AG04450 (cell line): ENCODE data around the gene DOK6. TPM values are rescaled to one million over a fixed set of nuclear protein-coding genes. Genes with fewer than 3 reads are reported as not detected.
"Not testable (repeated sequence)": the region's sequence is repeated elsewhere in the genome, so short reads cannot be mapped to it uniquely, and the experiment has no call there.

Experiments
- CTCF ChIA-PET: fragments of 300-600, 350-600 bp; formaldehyde crosslinking; extraction: SDS; loops from one replicate; lab custom pipeline; 2022; ENCODE audit warnings: antibody characterized with exemption, inconsistent platforms; lab: Charles Lee
- POLR2A ChIA-PET: fragments of 350-600 bp; formaldehyde crosslinking; extraction: SDS; loops from one replicate; lab custom pipeline; 2021; ENCODE audit warnings: antibody characterized with exemption, inconsistent platforms; lab: Yijun Ruan, JAX
- DNase-seq: peaks from one replicate; pipeline ENCODE4 v3.0.0-alpha.2; 2011; ENCODE audit warnings: low read depth, low spot score
- H3K27ac ChIP-seq: one replicate; pipeline ENCODE4 v1.5.1; 2012; ENCODE audit warnings: low read depth, low read length, control low read depth
- H3K27me3 ChIP-seq: one replicate; pipeline ENCODE4 v1.6.0; 2012; ENCODE audit warnings: low read length; ENCODE audit not compliant: control insufficient read depth, insufficient read depth
- H3K4me3 ChIP-seq: 2 replicates; pipeline ENCODE4 v1.5.1; 2011; ENCODE audit warnings: mild to moderate bottlenecking, low read depth, low read length, control low read depth
- H3K9me3 ChIP-seq: 2 replicates; pipeline ENCODE4 v1.5.1; 2012; ENCODE audit warnings: low read length; ENCODE audit not compliant: control insufficient read depth, insufficient read depth
- polyA plus RNA-seq: library from polyadenylated mRNA; depleted of rRNA; stranded (reverse); fragments of >200 nt; gene quantifications from 2 replicates; pipeline ENCODE4 v1.2.3, GENCODE V29; 2011
- TF ChIP-seq, protein P1 (sequence below): IDR thresholded peaks from 2 replicates; pipeline ENCODE4 v1.5.1; 2011; ENCODE audit warnings: low read depth, low read length, control low read depth, inconsistent platforms

Gene DOK6
- polyA plus RNA-seq, 1 experiment = 0.16 TPM

DNA sequence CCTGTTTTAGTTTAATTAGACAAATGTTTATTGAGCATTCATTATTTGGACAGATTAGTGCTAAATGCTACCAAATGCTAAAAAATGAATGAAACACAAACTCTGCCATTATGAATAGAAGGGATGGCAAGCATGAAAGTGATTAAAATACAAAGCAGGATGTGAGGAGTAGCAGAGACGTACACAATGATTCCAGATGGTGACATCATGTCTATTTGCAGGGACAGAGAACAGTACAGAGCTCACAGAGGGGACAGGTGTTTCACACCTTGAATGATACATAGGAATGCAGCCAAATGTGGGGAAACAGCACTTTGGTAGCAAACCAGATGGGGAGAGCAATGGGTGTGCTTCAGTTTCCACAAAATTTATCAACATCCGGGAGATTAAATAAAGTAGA is 470.7 kb downstream of the DOK6 start:
- Histone ChIP-seq H3K27me3 (no peaks in the 10 kb centered on the region), H3K9me3 (no peaks in the 10 kb centered on the region), H3K4me3 (no peak overlapping the region), H3K27ac (no peak overlapping the region)
- TF ChIP-seq, protein P1, sequence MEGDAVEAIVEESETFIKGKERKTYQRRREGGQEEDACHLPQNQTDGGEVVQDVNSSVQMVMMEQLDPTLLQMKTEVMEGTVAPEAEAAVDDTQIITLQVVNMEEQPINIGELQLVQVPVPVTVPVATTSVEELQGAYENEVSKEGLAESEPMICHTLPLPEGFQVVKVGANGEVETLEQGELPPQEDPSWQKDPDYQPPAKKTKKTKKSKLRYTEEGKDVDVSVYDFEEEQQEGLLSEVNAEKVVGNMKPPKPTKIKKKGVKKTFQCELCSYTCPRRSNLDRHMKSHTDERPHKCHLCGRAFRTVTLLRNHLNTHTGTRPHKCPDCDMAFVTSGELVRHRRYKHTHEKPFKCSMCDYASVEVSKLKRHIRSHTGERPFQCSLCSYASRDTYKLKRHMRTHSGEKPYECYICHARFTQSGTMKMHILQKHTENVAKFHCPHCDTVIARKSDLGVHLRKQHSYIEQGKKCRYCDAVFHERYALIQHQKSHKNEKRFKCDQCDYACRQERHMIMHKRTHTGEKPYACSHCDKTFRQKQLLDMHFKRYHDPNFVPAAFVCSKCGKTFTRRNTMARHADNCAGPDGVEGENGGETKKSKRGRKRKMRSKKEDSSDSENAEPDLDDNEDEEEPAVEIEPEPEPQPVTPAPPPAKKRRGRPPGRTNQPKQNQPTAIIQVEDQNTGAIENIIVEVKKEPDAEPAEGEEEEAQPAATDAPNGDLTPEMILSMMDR = no peak
- no peak for DNase-seq
- CTCF ChIA-PET = no interaction called here
- POLR2A ChIA-PET = no interaction called here

DNA sequence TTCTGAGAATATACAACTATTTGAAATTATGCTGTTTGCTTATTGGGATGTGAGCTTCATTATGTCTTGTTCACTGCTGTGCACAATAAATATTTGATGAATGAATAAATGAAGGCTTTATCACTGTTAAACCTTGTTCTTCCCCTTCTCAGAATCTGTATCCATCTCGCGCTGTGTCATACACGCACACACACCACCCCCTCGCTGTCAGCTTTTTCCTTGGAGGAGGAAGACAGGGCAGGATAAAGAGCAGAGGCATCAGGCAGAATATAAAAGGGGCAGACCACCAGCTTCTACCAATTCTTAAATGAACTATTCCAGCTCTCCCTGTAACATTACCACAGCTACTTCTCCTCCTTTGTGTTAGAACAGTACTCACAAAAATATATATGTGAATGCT is 472.0 kb downstream of the DOK6 start:
- no peak overlapping the region for H3K27ac ChIP-seq
- H3K27me3 ChIP-seq = no peaks in the 10 kb centered on the region
- ChIA-PET CTCF (interaction anchor here (0.9 kb wide), 1 partner anchor 26 kb away, joined by 3 read pairs; no protein-coding TSS in a partner anchor), POLR2A (no interaction called here)
- DNase-seq = no peak
- TF ChIP-seq, protein P1 = no peak
- H3K4me3 ChIP-seq = no peak overlapping the region
- no peaks in the 10 kb centered on the region for H3K9me3 ChIP-seq

DNA sequence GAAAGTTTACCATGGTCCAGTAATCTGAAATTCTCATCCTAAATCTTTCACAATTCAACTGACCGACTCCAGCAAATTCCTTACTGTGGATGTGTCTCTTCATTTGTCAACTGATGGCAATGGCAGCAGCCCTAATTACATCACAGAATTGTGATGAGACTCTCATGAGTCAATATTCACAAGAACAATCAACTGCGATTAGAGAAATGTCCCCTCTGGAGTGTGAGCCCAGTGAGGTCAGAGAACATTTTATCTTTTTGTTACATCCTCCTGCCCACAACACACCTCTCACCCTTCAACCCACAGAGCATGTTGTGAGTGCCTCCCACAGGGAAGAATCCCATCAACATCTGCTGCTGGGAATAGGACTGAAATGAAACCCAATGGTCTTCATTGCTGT is 473.4 kb downstream of the DOK6 start:
- CTCF ChIA-PET = no interaction called here
- Histone ChIP-seq H3K27me3 (no peaks in the 10 kb centered on the region), H3K27ac (no peak overlapping the region), H3K4me3 (no peak overlapping the region), H3K9me3 (no peaks in the 10 kb centered on the region)
- no peak for DNase-seq
- POLR2A ChIA-PET = no interaction called here
- TF ChIP-seq, protein P1 = no peak

DNA sequence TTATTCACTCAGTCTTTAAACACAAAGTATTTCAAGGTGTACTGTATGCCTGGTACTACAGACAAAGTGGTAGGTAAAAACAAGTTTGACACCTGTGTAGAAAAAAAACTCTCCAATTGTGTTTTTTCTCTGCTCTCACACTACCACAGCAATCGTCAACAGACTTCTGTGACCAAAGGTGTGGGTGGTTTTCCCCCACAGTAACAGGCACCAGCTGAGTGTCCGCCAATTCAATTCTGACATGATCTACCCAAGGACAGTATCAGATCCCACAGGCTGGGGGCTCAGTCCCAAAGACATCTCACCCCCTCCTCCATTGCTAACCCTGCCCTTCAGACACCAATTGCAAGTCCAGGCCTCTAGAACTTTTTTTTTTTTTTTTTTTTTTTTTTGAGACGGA is 475.8 kb downstream of the DOK6 start:
- no peaks in the 10 kb centered on the region for H3K27me3 ChIP-seq
- DNase-seq = no peak
- CTCF ChIA-PET = interaction anchor here (0.7 to 1.1 kb wide), 2 partner anchors 27 to 209 kb away, joined by 3 to 4 read pairs; no protein-coding TSS in a partner anchor
- H3K9me3 ChIP-seq = no peaks in the 10 kb centered on the region
- POLR2A ChIA-PET = no interaction called here
- no peak overlapping the region for H3K27ac ChIP-seq
- no peak overlapping the region for H3K4me3 ChIP-seq
- TF ChIP-seq, protein P1 = no peak

DNA sequence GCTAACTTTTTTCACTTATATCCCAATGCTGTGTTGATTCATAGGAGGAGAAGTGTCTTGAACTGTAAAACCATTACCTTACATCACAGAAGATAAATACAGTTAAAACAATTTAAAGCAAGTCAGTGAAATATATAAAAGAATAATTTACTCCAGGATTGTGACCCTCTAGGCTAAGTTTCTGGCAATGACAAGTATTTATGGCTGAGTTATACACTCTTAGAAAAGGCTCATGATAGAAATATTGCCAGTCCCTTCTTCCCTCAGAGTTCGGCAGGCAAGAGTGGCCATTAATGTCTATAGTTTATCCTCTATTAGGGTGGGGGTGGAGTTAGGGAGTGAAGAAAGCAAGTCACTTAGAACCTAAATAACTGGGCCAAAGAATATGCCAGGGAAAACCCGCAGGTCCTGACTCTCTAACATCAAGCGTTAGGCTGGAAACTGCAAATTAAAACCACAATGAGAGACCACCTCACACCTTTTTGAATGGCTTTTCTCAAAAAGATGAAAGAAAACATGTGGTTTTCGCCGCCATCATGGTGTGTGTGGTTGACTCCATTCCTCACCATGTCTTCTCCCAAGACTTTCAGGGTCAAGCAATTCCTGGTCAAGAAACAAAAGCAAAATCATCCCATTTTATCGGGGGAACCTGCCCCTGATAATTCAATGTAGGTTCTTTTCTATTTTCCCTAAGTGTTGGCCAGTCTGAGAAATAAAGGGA is 477.7 kb downstream of the DOK6 start:
- POLR2A ChIA-PET = no interaction called here
- Histone ChIP-seq H3K4me3 (no peak overlapping the region), H3K27ac (no peak overlapping the region), H3K9me3 (no peaks in the 10 kb centered on the region), H3K27me3 (no peaks in the 10 kb centered on the region)
- DNase-seq = no peak
- TF ChIP-seq, protein P1 = no peak
- CTCF ChIA-PET = no interaction called here

DNA sequence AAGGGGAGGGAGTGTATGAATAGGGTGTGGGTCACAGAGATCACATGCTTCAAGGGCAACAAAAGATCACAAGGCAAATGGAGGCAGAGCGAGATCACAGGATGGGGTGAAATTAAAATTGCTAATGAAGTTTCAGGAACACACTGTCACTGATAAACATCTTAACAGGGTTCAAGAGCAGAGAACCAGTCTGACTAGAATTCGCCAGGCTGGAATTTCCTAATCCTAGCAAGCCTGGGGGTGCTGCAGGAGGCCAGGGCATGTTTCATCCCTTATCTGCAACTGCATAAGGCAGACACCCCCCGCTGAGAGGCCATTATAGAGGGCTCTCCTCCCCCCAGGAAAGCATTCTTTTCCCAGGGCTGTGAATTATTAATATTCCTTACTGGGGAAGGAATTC is 478.4 kb downstream of the DOK6 start:
- H3K27me3 ChIP-seq, H3K9me3 ChIP-seq, POLR2A ChIA-PET, H3K27ac ChIP-seq, H3K4me3 ChIP-seq, DNase-seq, CTCF ChIA-PET: not testable (repeated sequence)
